Smooth muscle cell (in vitro differentiated cells): ENCODE results near the gene SLC25A38. TPM values are rescaled to one million over a fixed set of nuclear protein-coding genes. Genes with fewer than 3 reads are reported as not detected.
"Not testable (repeated sequence)": the region's sequence is repeated elsewhere in the genome, so short reads cannot be mapped to it uniquely, and the experiment has no call there.

Experiments used
- DNase-seq: peaks from one replicate; lab custom pipeline; 2025; ENCODE audit not compliant: unreplicated experiment; lab: John Stamatoyannopoulos, UW
- H2AFZ ChIP-seq: fragments of 200-600 bp; sonication (generic); 2 replicates; pipeline ENCODE4 v1.6.0; 2016; ENCODE audit warnings: antibody characterized with exemption, low read depth, mild to moderate bottlenecking
- H3F3A ChIP-seq: fragments of 200-600 bp; sonication (generic); 2 replicates; pipeline ENCODE4 v1.6.0; 2017; ENCODE audit warnings: antibody characterized with exemption, low read depth
- H3K27ac ChIP-seq: fragments of 200-600 bp; sonication (generic); 2 replicates; pipeline ENCODE4 v1.5.1; 2016; ENCODE audit warnings: low read depth, mild to moderate bottlenecking
- H3K27me3 ChIP-seq: fragments of 200-600 bp; sonication (generic); 2 replicates; pipeline ENCODE4 v1.6.1; 2016; ENCODE audit warnings: low read depth, mild to moderate bottlenecking
- H3K36me3 ChIP-seq: fragments of 200-600 bp; sonication (generic); 2 replicates; pipeline ENCODE4 v1.5.1; 2016; ENCODE audit warnings: low read depth
- H3K4me1 ChIP-seq: fragments of 200-600 bp; sonication (generic); 2 replicates; pipeline ENCODE4 v1.5.1; 2016; ENCODE audit warnings: low read depth
- H3K4me2 ChIP-seq: fragments of 200-600 bp; sonication (generic); 2 replicates; pipeline ENCODE4 v1.6.0; 2016; ENCODE audit warnings: mild to moderate bottlenecking
- H3K4me3 ChIP-seq: fragments of 200-600 bp; sonication (generic); 2 replicates; pipeline ENCODE4 v1.5.1; 2016; ENCODE audit warnings: mild to moderate bottlenecking
- H3K79me2 ChIP-seq: fragments of 200-600 bp; sonication (generic); 2 replicates; pipeline ENCODE4 v1.6.0; 2016; ENCODE audit warnings: low read depth, mild to moderate bottlenecking
- H3K9ac ChIP-seq: fragments of 200-600 bp; sonication (generic); 2 replicates; pipeline ENCODE4 v1.6.0; 2016; ENCODE audit warnings: low read depth
- H3K9me3 ChIP-seq: fragments of 200-600 bp; sonication (generic); replicated peaks from 2 replicates; pipeline ENCODE4 v1.5.1; 2016; ENCODE audit warnings: low read depth
- H4K20me1 ChIP-seq: fragments of 200-600 bp; sonication (generic); 2 replicates; pipeline ENCODE4 v1.6.0; 2016; ENCODE audit warnings: low read depth
- CTCF ChIP-seq: fragments of 200-600 bp; sonication (generic); IDR thresholded peaks from 2 replicates; pipeline ENCODE4 v1.5.1; 2017; ENCODE audit warnings: borderline replicate concordance, mild to moderate bottlenecking, antibody characterized with exemption; ENCODE audit not compliant: insufficient read depth, poor library complexity, severe bottlenecking
- WGBS: methylation state at CpG from one replicate; pipeline ENCODE4 v1.1.7; 2016; ENCODE audit warnings: low lambda C conversion rate; 5-methylcytosine and 5-hydroxymethylcytosine counted together
- polyA plus RNA-seq: library from polyadenylated mRNA; unstranded; fragments of >200 nt; fragmentation: Nextera tagmentation; extraction: Ambion mirVana; gene quantifications from 2 replicates; pipeline ENCODE4 v1.2.1, GENCODE V29; 2016
- total RNA-seq: library from RNA; depleted of rRNA; stranded (reverse); fragments of >200 nt; gene quantifications from 2 replicates; pipeline ENCODE4 v1.2.3, GENCODE V29; 2014

The SLC25A38 gene
- total and polyA plus RNA-seq, 2 experiments from 2014 or later: 19.1 to 22.2 TPM

- no peaks in the 10 kb centered on the region for H3K36me3 ChIP-seq
- H3K9ac ChIP-seq: no peak overlapping the region
- no peaks in the 10 kb centered on the region for H4K20me1 ChIP-seq
- no peaks in the 10 kb centered on the region for H3K79me2 ChIP-seq
- peaks cover 6% of the 10 kb centered on the region for H3F3A ChIP-seq
- H2AFZ ChIP-seq: no peak overlapping the region
- peak overlapping the region; percentile 12 for H3K27ac ChIP-seq
- peaks cover 10% of the 10 kb centered on the region for H3K27me3 ChIP-seq
- H3K4me2 ChIP-seq: peak overlapping the region; percentile 57
- H3K4me1 ChIP-seq: no peaks in the 10 kb centered on the region
- 20% methylated on average over 5 of the region's 5 CpGs for WGBS
- no peaks in the 10 kb centered on the region for H3K9me3 ChIP-seq
- DNase-seq: no peak
- H3K4me3 ChIP-seq: no peak overlapping the region
- TF ChIP-seq CTCF: no peak
These were observed 32.5 kb upstream of the SLC25A38 start for GRCh38 chr3:39350714-39351113.

GRCh38 chr3:39351134-39351533, 32.0 kb upstream of the SLC25A38 start:
- not testable (repeated sequence) for DNase-seq, H3K4me3 ChIP-seq, H3K4me1 ChIP-seq, H3K36me3 ChIP-seq, H3F3A ChIP-seq, H3K79me2 ChIP-seq, H4K20me1 ChIP-seq, H2AFZ ChIP-seq, H3K9ac ChIP-seq, H3K9me3 ChIP-seq
- Histone ChIP-seq H3K27ac (peak overlapping the region; percentile 12), H3K4me2 (peak overlapping the region; percentile 57), H3K27me3 (peaks cover 15% of the 10 kb centered on the region)
- WGBS: 20% methylated on average over 2 of the region's 2 CpGs

DNA sequence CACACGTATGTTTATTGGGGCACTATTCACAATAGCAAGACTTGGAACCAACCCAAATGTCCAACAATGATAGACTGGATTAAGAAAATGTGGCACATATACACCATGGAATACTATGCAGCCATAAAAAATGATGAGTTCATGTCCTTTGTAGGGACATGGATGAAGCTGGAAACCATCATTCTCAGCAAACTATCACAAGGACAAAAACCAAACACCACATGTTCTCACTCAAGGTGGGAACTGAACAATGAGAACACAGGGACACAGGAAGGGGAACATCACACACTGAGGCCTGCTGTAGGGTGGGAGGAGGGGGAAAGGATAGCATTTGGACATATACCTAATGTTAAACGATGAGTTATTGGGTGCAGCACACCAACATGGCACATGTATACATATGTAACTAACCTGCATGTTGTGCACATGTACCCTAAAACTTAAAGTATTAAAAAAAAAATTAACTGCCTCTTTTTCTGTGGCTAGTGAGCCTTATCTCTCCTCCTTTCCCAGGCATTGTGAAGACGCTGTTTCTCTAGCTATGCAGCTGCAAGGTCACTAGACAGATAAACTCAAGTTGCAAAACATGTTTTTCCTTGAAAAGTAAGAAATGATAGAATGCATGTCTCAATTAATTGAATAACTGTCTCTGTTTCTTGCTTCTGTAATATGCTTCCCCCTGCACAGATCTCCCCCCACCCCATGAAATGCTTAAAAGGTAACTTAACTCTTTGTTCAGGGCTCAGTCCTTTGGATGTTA, 29.8 kb upstream of the SLC25A38 start:
- H3K9ac ChIP-seq, H3K36me3 ChIP-seq, DNase-seq, H3K4me1 ChIP-seq, H3K4me2 ChIP-seq, H3K9me3 ChIP-seq, H2AFZ ChIP-seq, H4K20me1 ChIP-seq, H3K27ac ChIP-seq, H3K79me2 ChIP-seq, H3K4me3 ChIP-seq, H3F3A ChIP-seq: not testable (repeated sequence)
- WGBS: 77% methylated on average over 3 of the region's 3 CpGs
- H3K27me3 ChIP-seq: peaks cover 27% of the 10 kb centered on the region

DNA sequence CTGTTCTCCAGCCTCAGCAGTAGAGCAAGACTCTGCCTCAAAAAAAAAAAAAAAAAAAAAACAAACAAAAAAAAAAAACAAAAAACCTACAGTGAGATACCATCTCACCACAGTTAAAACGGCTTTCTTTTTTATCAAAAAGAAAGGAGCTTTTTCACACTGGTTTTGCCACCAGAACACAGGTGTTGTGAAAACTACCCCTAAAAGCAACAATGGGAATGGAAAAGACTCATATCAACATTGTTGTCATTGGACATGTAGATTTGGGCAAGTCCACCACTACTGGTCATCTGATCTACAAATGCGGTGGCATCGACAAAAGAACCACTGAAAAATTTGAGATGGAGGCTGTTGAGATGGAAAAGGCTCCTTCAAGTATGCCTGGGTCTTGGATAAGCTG, 24.8 kb upstream of the SLC25A38 start:
- Histone ChIP-seq H4K20me1 (no peaks in the 10 kb centered on the region), H3F3A (no peaks in the 10 kb centered on the region), H3K4me1 (no peaks in the 10 kb centered on the region), H3K27ac (no peak overlapping the region), H3K36me3 (no peaks in the 10 kb centered on the region), H3K9ac (no peak overlapping the region), H2AFZ (no peak overlapping the region), H3K4me3 (no peak overlapping the region), H3K9me3 (no peaks in the 10 kb centered on the region), H3K79me2 (no peaks in the 10 kb centered on the region), H3K4me2 (no peak overlapping the region), H3K27me3 (peaks cover 27% of the 10 kb centered on the region)
- no peak for DNase-seq
- no peak for TF ChIP-seq CTCF
- 86% methylated on average over 3 of the region's 3 CpGs for WGBS
